H1 (cell line): ENCODE measurements around the gene C16orf90. TPM values are rescaled to one million over a fixed set of nuclear protein-coding genes. Genes with fewer than 3 reads are reported as not detected.
"Not testable (repeated sequence)": the region's sequence is repeated elsewhere in the genome, so short reads cannot be mapped to it uniquely, and the experiment has no call there.

Experiments used
- CTCF ChIA-PET: fragments of 300-600 bp; sonication (Branson Sonifier 250); formaldehyde crosslinking; loops from one replicate; lab custom pipeline; 2021; ENCODE audit not compliant: partially characterized antibody; lab: Charles Lee
- POLR2A ChIA-PET: fragments of 300-600 bp; sonication (Branson Sonifier 250); formaldehyde crosslinking; loops from one replicate; lab custom pipeline; 2021; ENCODE audit warnings: inconsistent platforms; ENCODE audit not compliant: partially characterized antibody; lab: Charles Lee
- DNase-seq, 2 experiments: peaks; one replicate each; pipeline versions ENCODE4 v3.0.0 to v3.0.0-alpha.2; 2010 to 2022; ENCODE audit warnings: low spot score in 2 of 2, low read depth in 1 of 2, mixed read lengths in 1 of 2
- FAIRE-seq: peaks from 2 replicates; lab custom pipeline; 2011; peaks lifted over from hg19 to GRCh38; lab: Jason Lieb, UNC
- H2AFZ ChIP-seq: 2 replicates; pipeline ENCODE4 v1.8.1; 2012; ENCODE audit warnings: low read length, inconsistent platforms
- H2AK5ac ChIP-seq: 2 replicates; pipeline ENCODE4 v1.6.1; 2013; ENCODE audit warnings: low read depth, low read length
- H2BK120ac ChIP-seq: replicated peaks from 2 replicates; pipeline ENCODE3; 2013; ENCODE audit warnings: low read depth, low read length, inconsistent platforms
- H2BK12ac ChIP-seq: 2 replicates; pipeline ENCODE4 v1.6.1; 2013; ENCODE audit warnings: low read depth, low read length
- H2BK15ac ChIP-seq: 2 replicates; pipeline ENCODE4 v1.6.1; 2013; ENCODE audit warnings: low read length
- H2BK20ac ChIP-seq: 2 replicates; pipeline ENCODE4 v1.6.1; 2013; ENCODE audit warnings: low read length
- H2BK5ac ChIP-seq: 2 replicates; pipeline ENCODE4 v1.6.1; 2013; ENCODE audit warnings: low read depth, low read length
- H3K14ac ChIP-seq: 2 replicates; pipeline ENCODE4 v1.6.1; 2013; ENCODE audit warnings: inconsistent platforms; ENCODE audit not compliant: insufficient read length
- H3K18ac ChIP-seq: 2 replicates; pipeline ENCODE4 v1.6.1; 2013; ENCODE audit warnings: low read length; ENCODE audit errors: extremely low read depth
- H3K23ac ChIP-seq: 2 replicates; pipeline ENCODE4 v1.6.1; 2013; ENCODE audit warnings: inconsistent platforms; ENCODE audit not compliant: insufficient read length
- H3K23me2 ChIP-seq: 2 replicates; pipeline ENCODE4 v1.6.1; 2013; ENCODE audit warnings: low read depth, low read length
- H3K27ac ChIP-seq: 2 replicates; pipeline ENCODE4 v1.6.1; 2011; ENCODE audit warnings: low read depth, low read length, inconsistent platforms
- H3K27me3 ChIP-seq, 4 experiments: replicated peaks in 1 of 4; 1 replicate in 1 of 4; 2 replicates in 3 of 4; pipeline versions ENCODE4 v1.6.1 to v1.8.1; 2011 to 2013; ENCODE audit warnings: low read length in 3 of 4, mild to moderate bottlenecking in 3 of 4, inconsistent platforms in 2 of 4, mixed read lengths in 2 of 4, moderate library complexity in 1 of 4; ENCODE audit not compliant: control insufficient read depth in 3 of 4, insufficient read depth in 3 of 4; ENCODE audit errors: extremely low read depth in 1 of 4
- H3K36me3 ChIP-seq, 4 experiments: 2 replicates each; pipeline versions ENCODE4 v1.6.1 to v1.8.1; 2011 to 2013; ENCODE audit warnings: mild to moderate bottlenecking in 4 of 4, low read length in 3 of 4, moderate library complexity in 2 of 4, control low read depth in 1 of 4, inconsistent platforms in 1 of 4; ENCODE audit not compliant: insufficient read depth in 4 of 4, control insufficient read depth in 2 of 4
- H3K4ac ChIP-seq: replicated peaks from 2 replicates; pipeline ENCODE3; 2013; ENCODE audit warnings: low read length, low read depth, mixed read lengths, inconsistent platforms; ENCODE audit not compliant: insufficient read length
- H3K4me1 ChIP-seq, 4 experiments: replicated peaks in 1 of 4; 1 replicate in 1 of 4; 2 replicates in 3 of 4; pipeline versions ENCODE4 v1.6.1 to v1.8.1; 2011 to 2013; ENCODE audit warnings: low read length in 3 of 4, inconsistent platforms in 2 of 4, mixed read lengths in 1 of 4; ENCODE audit not compliant: insufficient read depth in 4 of 4, control insufficient read depth in 3 of 4
- H3K4me2 ChIP-seq, 2 experiments: 2 replicates each; pipeline versions ENCODE4 v1.6.1 to v1.8.1; 2011 to 2013; ENCODE audit warnings: low read depth in 2 of 2, low read length in 2 of 2, control low read depth in 1 of 2, inconsistent platforms in 1 of 2, mild to moderate bottlenecking in 1 of 2; ENCODE audit not compliant: insufficient read depth in 1 of 2
- H3K4me3 ChIP-seq, 4 experiments: fragments of 200-600, 300-600 bp in 1 of 4; sonication (generic), shearing (Covaris generic), sonication (Bioruptor Twin) in 1 of 4; 2 replicates each; pipeline versions ENCODE4 v1.5.1 to v1.8.1; 2011 to 2016; ENCODE audit warnings: low read length in 4 of 4, low read depth in 3 of 4, control low read depth in 2 of 4, inconsistent platforms in 2 of 4, mild to moderate bottlenecking in 2 of 4, mixed read lengths in 1 of 4, moderate library complexity in 1 of 4; ENCODE audit not compliant: insufficient read depth in 2 of 4; ENCODE audit errors: extremely low read depth in 1 of 4
- H3K56ac ChIP-seq: replicated peaks from 2 replicates; pipeline ENCODE3; 2013; ENCODE audit warnings: low read depth, mild to moderate bottlenecking, mixed read lengths, low read length, inconsistent platforms; ENCODE audit not compliant: insufficient read length
- H3K79me1 ChIP-seq: 2 replicates; pipeline ENCODE4 v1.6.1; 2013; ENCODE audit warnings: low read depth, low read length, control low read depth
- H3K79me2 ChIP-seq, 2 experiments: 2 replicates each; pipeline versions ENCODE4 v1.6.1 to v1.8.1; 2012 to 2013; ENCODE audit warnings: low read length in 2 of 2, mild to moderate bottlenecking in 2 of 2, inconsistent platforms in 1 of 2; ENCODE audit not compliant: insufficient read depth in 2 of 2, control insufficient read depth in 1 of 2
- H3K9ac ChIP-seq, 4 experiments: replicated peaks in 1 of 4; 1 replicate in 1 of 4; 2 replicates in 3 of 4; pipeline versions ENCODE4 v1.6.1 to v1.8.1; 2011 to 2013; ENCODE audit warnings: low read depth in 3 of 4, low read length in 3 of 4, control low read depth in 2 of 4, mild to moderate bottlenecking in 2 of 4, moderate library complexity in 2 of 4, inconsistent platforms in 1 of 4; ENCODE audit errors: extremely low read depth in 1 of 4
- H3K9me3 ChIP-seq, 2 experiments: 2 replicates each; pipeline versions ENCODE4 v1.6.1 to v1.8.1; 2012 to 2013; ENCODE audit warnings: mild to moderate bottlenecking in 2 of 2, moderate library complexity in 2 of 2, control low read depth in 1 of 2, inconsistent platforms in 1 of 2, low read depth in 1 of 2, low read length in 1 of 2, mixed read lengths in 1 of 2; ENCODE audit not compliant: insufficient read depth in 2 of 2
- H4K20me1 ChIP-seq, 2 experiments: replicated peaks in 1 of 2; 2 replicates each; pipeline versions ENCODE3 to v1.8.1; 2011 to 2013; ENCODE audit warnings: inconsistent platforms in 2 of 2, low read length in 2 of 2, mild to moderate bottlenecking in 1 of 2; ENCODE audit not compliant: insufficient read depth in 2 of 2, control insufficient read depth in 1 of 2
- H4K5ac ChIP-seq: 2 replicates; pipeline ENCODE4 v1.6.1; 2013; ENCODE audit warnings: low read length, low read depth, mixed read lengths, inconsistent platforms; ENCODE audit not compliant: insufficient read length
- H4K8ac ChIP-seq: 2 replicates; pipeline ENCODE4 v1.8.0; 2013; ENCODE audit warnings: mild to moderate bottlenecking, moderate library complexity, low read length, inconsistent platforms; ENCODE audit not compliant: insufficient read depth; ENCODE audit errors: extremely low read depth
- H4K91ac ChIP-seq: replicated peaks from 2 replicates; pipeline ENCODE3; 2013; ENCODE audit warnings: low read length, mixed read lengths, inconsistent platforms; ENCODE audit not compliant: insufficient read length
- ATF2 ChIP-seq: IDR thresholded peaks from 2 replicates; pipeline ENCODE4 v1.6.1; 2012; ENCODE audit warnings: low read length, inconsistent platforms
- EGR1 ChIP-seq: IDR thresholded peaks from 2 replicates; pipeline ENCODE4 v1.6.1; 2011; ENCODE audit warnings: low read depth, low read length, borderline replicate concordance
- JUN ChIP-seq: IDR thresholded peaks from 2 replicates; pipeline ENCODE4 v1.6.1; 2011; ENCODE audit warnings: low read depth, mild to moderate bottlenecking, improper control_type of control experiment, low read length
- NRF1 ChIP-seq: IDR thresholded peaks from 2 replicates; pipeline ENCODE4 v1.6.1; 2011; ENCODE audit warnings: mild to moderate bottlenecking, low read depth, low read length, improper control_type of control experiment
- SAP30 ChIP-seq: fragments of 300-600 bp; sonication (generic); IDR thresholded peaks from 2 replicates; pipeline ENCODE4 v1.7.1; 2012; ENCODE audit warnings: low read length, moderate library complexity, mild to moderate bottlenecking, inconsistent platforms; ENCODE audit not compliant: insufficient read depth, insufficient replicate concordance
- TAF1 ChIP-seq: IDR thresholded peaks from 2 replicates; pipeline ENCODE4 v1.6.1; 2011; ENCODE audit warnings: mild to moderate bottlenecking, low read depth, low read length
- TEAD4 ChIP-seq: IDR thresholded peaks from 2 replicates; pipeline ENCODE4 v1.6.1; 2012; ENCODE audit warnings: low read depth, low read length, inconsistent platforms, mixed read lengths
- WGBS, 2 experiments: shearing (Covaris generic) in 1 of 2; methylation state at CpG; one replicate each; pipeline versions ENCODE4 v1.1.6 to v1.1.7; 2013 to 2015; ENCODE audit warnings: low lambda C conversion rate in 2 of 2, mixed read lengths in 2 of 2, inconsistent platforms in 1 of 2, low coverage in 1 of 2, missing lambda C conversion rate in 1 of 2; ENCODE audit not compliant: insufficient replicate concordance in 2 of 2, insufficient coverage in 1 of 2, insufficient read length in 1 of 2; ENCODE audit errors: extremely low coverage in 1 of 2, missing lambda C conversion rate in 1 of 2; 5-methylcytosine and 5-hydroxymethylcytosine counted together
- polyA plus RNA-seq, 7 experiments: library from polyadenylated mRNA; depleted of rRNA in 3 of 7; stranded (reverse) in 5 of 7; unstranded in 2 of 7; fragments of >200 nt in 5 of 7; fragments of 200-250 nt in 2 of 7; gene quantifications; 1 replicate in 5 of 7; 2 replicates in 1 of 7; 4 replicates in 1 of 7; pipeline versions ENCODE4 v1.2.1 to v1.2.3, GENCODE V29; 2011 to 2013; ENCODE audit warnings: missing spikeins in 2 of 7, mixed read lengths in 2 of 7
- total RNA-seq: library from RNA; stranded (reverse); fragmentation: NEBNext Ultra II Directional; extraction: Animal tissue kit (Norgen Biotek cat#: 25700); gene quantifications from 2 replicates; pipeline ENCODE4 v1.2.1, GENCODE V29; 2021

C16orf90 gene
- total and polyA plus RNA-seq, 2 of the 8 experiments (the other 6 are each of a cell fraction or from before 2014, with no cell fraction given): not detected

- TF ChIP-seq ATF2 (no peak), NRF1 (no peak), TEAD4 (no peak), SAP30 (no peak), TAF1 (no peak), JUN (no peak), EGR1 (no peak)
These were observed 21.0 kb downstream of the C16orf90 start (continued) for GRCh38 chr16:3474136-3474779.

- H3K56ac ChIP-seq, H2BK12ac ChIP-seq, H3K36me3 ChIP-seq, H3K9ac ChIP-seq, H4K5ac ChIP-seq, H3K4ac ChIP-seq, H2AK5ac ChIP-seq, H3K27me3 ChIP-seq, H3K4me1 ChIP-seq, H3K23ac ChIP-seq, H4K8ac ChIP-seq, DNase-seq, H3K27ac ChIP-seq, H2BK20ac ChIP-seq, H3K9me3 ChIP-seq, CTCF ChIA-PET, H3K4me3 ChIP-seq, H4K91ac ChIP-seq, FAIRE-seq, H3K14ac ChIP-seq, H3K18ac ChIP-seq, H3K4me2 ChIP-seq, H2BK15ac ChIP-seq, H2BK120ac ChIP-seq, H2AFZ ChIP-seq, H2BK5ac ChIP-seq, H3K23me2 ChIP-seq: not testable (repeated sequence)
- POLR2A ChIA-PET: interaction anchor here (3.0 kb wide), 1 partner anchor 17 kb away, joined by 9 read pairs; no protein-coding TSS in a partner anchor
- peaks cover 5 to 72% of the 10 kb centered on the region in 2 experiments; a peak in 3 of 4 replicates for H3K79me2 ChIP-seq
- peaks cover 10 to 11% of the 10 kb centered on the region in 2 experiments for H4K20me1 ChIP-seq
- peaks cover 17% of the 10 kb centered on the region for H3K79me1 ChIP-seq
- 95% methylated on average over 3 of the region's 3 CpGs; no CpG with 5 or more reads in 1 of the 2 experiments for WGBS, 2 experiments
These were observed 21.7 kb downstream of the C16orf90 start for GRCh38 chr16:3473596-3473943.
